HCT116 (cell line): Measurements from ENCODE around the gene TIMM9. TPM values are rescaled to one million over a fixed set of nuclear protein-coding genes. Genes with fewer than 3 reads are reported as not detected.

Experiments
- ATAC-seq: fragments of 200-7000 bp; cut with Tn5 transposase; 2 replicates; pipeline ENCODE4 v1.9.1; 2020; ENCODE audit warnings: mild to moderate bottlenecking, moderate library complexity
- BruUV-seq: library from RNA; stranded (reverse); fragments of 400-500 nt; replicated peaks from 2 replicates; lab custom pipeline; 2021; lab: Mats Ljungman, UMichigan
- CTCF ChIA-PET: fragments of 300-600 bp; sonication (Branson Sonifier 250); formaldehyde crosslinking; loops from one replicate; lab custom pipeline; 2021; ENCODE audit warnings: antibody characterized with exemption; lab: Charles Lee
- POLR2A ChIA-PET: fragments of 300-600, 350-600 bp; sonication (Branson Sonifier 250); formaldehyde crosslinking; loops from one replicate; lab custom pipeline; 2021; ENCODE audit warnings: antibody characterized with exemption; lab: Charles Lee
- RAD21 ChIA-PET, 2 experiments: fragments of 300-600 bp; sonication (Branson Sonifier 250); formaldehyde crosslinking; loops; one replicate each; lab custom pipeline; 2023; ENCODE audit warnings: low total read pairs in 2 of 2; ENCODE audit not compliant: uncharacterized antibody in 2 of 2, unreplicated experiment in 2 of 2, low non-redundant PET in 1 of 2; lab: Charles Lee
- DNase-seq: peaks from one replicate; pipeline ENCODE4 v3.0.0-alpha.2; 2010; ENCODE audit warnings: low read depth, low spot score
- H2AFZ ChIP-seq: fragments of 200-600 bp; shearing (Covaris generic), sonication (generic); 2 replicates; pipeline ENCODE4 v1.6.1; 2017; ENCODE audit warnings: low read depth, mixed run types, mixed read lengths, antibody characterized with exemption, low read length; ENCODE audit not compliant: poor library complexity, severe bottlenecking
- H3K27ac ChIP-seq: 2 replicates; pipeline ENCODE4 v1.5.1; 2012; ENCODE audit warnings: low read depth, low read length
- H3K27me3 ChIP-seq: fragments of 200-600 bp; sonication (generic); 2 replicates; pipeline ENCODE4 v1.6.1; 2016; ENCODE audit warnings: mixed run types, low read length, mixed read lengths; ENCODE audit not compliant: insufficient read depth
- H3K36me3 ChIP-seq, 2 experiments: fragments of 200-500 bp in 1 of 2; fragments of 200-600 bp in 1 of 2; sonication (Bioruptor generic) in 1 of 2; sonication (generic) in 1 of 2; 2 replicates each; pipeline versions ENCODE4 v1.5.1 to v1.6.1; 2014 to 2016; ENCODE audit warnings: low read length in 2 of 2, inconsistent platforms in 1 of 2, mixed read lengths in 1 of 2, mixed run types in 1 of 2; ENCODE audit not compliant: insufficient read depth in 2 of 2, control insufficient read depth in 1 of 2
- H3K4me1 ChIP-seq, 2 experiments: fragments of 200-600 bp in 1 of 2; sonication (generic) in 1 of 2; 2 replicates each; pipeline versions ENCODE4 v1.5.1 to v1.6.1; 2012 to 2017; ENCODE audit warnings: low read length in 2 of 2, inconsistent platforms in 1 of 2, mild to moderate bottlenecking in 1 of 2, mixed read lengths in 1 of 2, mixed run types in 1 of 2, moderate library complexity in 1 of 2; ENCODE audit not compliant: insufficient read depth in 2 of 2, control insufficient read depth in 1 of 2
- H3K4me2 ChIP-seq: fragments of 200-600 bp; sonication (generic); 2 replicates; pipeline ENCODE4 v1.6.1; 2017; ENCODE audit warnings: mixed run types, low read length, mixed read lengths
- H3K4me3 ChIP-seq, 2 experiments: fragments of 200-600 bp in 1 of 2; sonication (generic) in 1 of 2; replicated peaks in 1 of 2; 2 replicates each; pipeline ENCODE4 v1.5.1; 2011 to 2016; ENCODE audit warnings: low read length in 2 of 2, control low read depth in 1 of 2, low read depth in 1 of 2, mild to moderate bottlenecking in 1 of 2, mixed read lengths in 1 of 2, mixed run types in 1 of 2
- H3K79me2 ChIP-seq: fragments of 200-600 bp; sonication (generic); 2 replicates; pipeline ENCODE4 v1.6.1; 2017; ENCODE audit warnings: mild to moderate bottlenecking, mixed run types, low read length, moderate library complexity, mixed read lengths; ENCODE audit not compliant: insufficient read depth
- H3K9ac ChIP-seq: fragments of 200-600 bp; sonication (generic); 2 replicates; pipeline ENCODE4 v1.6.1; 2016; ENCODE audit warnings: low read length, mixed read lengths
- H3K9me2 ChIP-seq: fragments of 200-600 bp; sonication (generic), shearing (Covaris generic); 2 replicates; pipeline ENCODE4 v1.6.1; 2017; ENCODE audit warnings: mixed run types, mild to moderate bottlenecking, moderate library complexity; ENCODE audit not compliant: insufficient read depth
- H3K9me3 ChIP-seq, 2 experiments: fragments of 200-500 bp in 1 of 2; fragments of 200-600 bp in 1 of 2; sonication (Bioruptor generic) in 1 of 2; sonication (generic) in 1 of 2; 2 replicates each; pipeline ENCODE4 v1.6.1; 2014 to 2017; ENCODE audit warnings: low read length in 2 of 2, mixed read lengths in 2 of 2, inconsistent platforms in 1 of 2, low read depth in 1 of 2, mild to moderate bottlenecking in 1 of 2, mixed run types in 1 of 2, moderate library complexity in 1 of 2; ENCODE audit not compliant: control insufficient read depth in 1 of 2, insufficient read depth in 1 of 2
- H4K20me1 ChIP-seq: fragments of 200-600 bp; sonication (generic), shearing (Covaris generic); 2 replicates; pipeline ENCODE4 v1.6.1; 2017; ENCODE audit warnings: mixed run types, mild to moderate bottlenecking, moderate library complexity; ENCODE audit not compliant: insufficient read depth
- CTCF ChIP-seq, 3 experiments: fragments of 200-600 bp in 1 of 3; sonication (generic) in 1 of 3; IDR thresholded peaks in 2 of 3; conservative IDR thresholded peaks in 1 of 3; 2 replicates each; pipeline ENCODE4 v1.5.1; 2012 to 2017; ENCODE audit warnings: low read depth in 2 of 3, low read length in 2 of 3, antibody characterized with exemption in 1 of 3, borderline replicate concordance in 1 of 3, control low read depth in 1 of 3, mild to moderate bottlenecking in 1 of 3, mixed read lengths in 1 of 3, mixed run types in 1 of 3, moderate library complexity in 1 of 3; ENCODE audit not compliant: insufficient read depth in 1 of 3
- EGR1 ChIP-seq: IDR thresholded peaks from 2 replicates; pipeline ENCODE4 v1.6.1; 2012; ENCODE audit warnings: low read depth
- EZH2phosphoT487 ChIP-seq: fragments of 200-600 bp; IDR thresholded peaks from 2 replicates; pipeline ENCODE4 v1.6.1; 2018; ENCODE audit warnings: antibody characterized with exemption, borderline replicate concordance
- POLR2A ChIP-seq: IDR thresholded peaks from 2 replicates; pipeline ENCODE4 v1.7.0; 2011; ENCODE audit warnings: borderline replicate concordance; ENCODE audit not compliant: insufficient read depth, insufficient read length; ENCODE audit errors: extremely low read depth
- SIN3A ChIP-seq: IDR thresholded peaks from 2 replicates; pipeline ENCODE4 v1.6.1; 2012; ENCODE audit warnings: low read depth
- SP1 ChIP-seq: IDR thresholded peaks from 2 replicates; pipeline ENCODE4 v1.6.1; 2012; ENCODE audit warnings: low read depth
- SRF ChIP-seq: IDR thresholded peaks from 2 replicates; pipeline ENCODE4 v1.6.1; 2012; ENCODE audit warnings: low read depth
- intact Hi-C: fragments of 100-400 bp; cut with micrococcal nuclease; formaldehyde crosslinking; loops from 2 replicates; pipeline ENCODE4 v1.10.0; 2022
- total RNA-seq: library from RNA; stranded (reverse); gene quantifications from one replicate; pipeline ENCODE4 v1.2.1, GENCODE V29; 2021; ENCODE audit not compliant: unreplicated experiment
- TF ChIP-seq, protein P1 (sequence below): IDR thresholded peaks from 2 replicates; pipeline ENCODE4 v1.6.1; 2011; ENCODE audit warnings: mild to moderate bottlenecking, low read length, moderate library complexity; ENCODE audit not compliant: insufficient replicate concordance; ENCODE audit errors: extremely low read depth
- TF ChIP-seq, protein P2 (sequence below): IDR thresholded peaks from 2 replicates; pipeline ENCODE4 v1.6.1; 2012; ENCODE audit warnings: low read depth

The TIMM9 gene
- total RNA-seq, 1 experiment from 2014 or later, result 40.7 TPM

GRCh38 chr14:58401587-58401986, 25.7 kb downstream of the TIMM9 start:
- Histone ChIP-seq H3K9me2 (no peaks in the 10 kb centered on the region), H3K4me2 (no peak overlapping the region), H3K36me3 (no peaks in the 10 kb centered on the region), H2AFZ (no peak overlapping the region), H3K9ac (no peak overlapping the region), H3K9me3 (no peaks in the 10 kb centered on the region), H4K20me1 (no peaks in the 10 kb centered on the region), H3K4me3 (no peak overlapping the region), H3K27me3 (no peaks in the 10 kb centered on the region), H3K4me1 (no peaks in the 10 kb centered on the region), H3K79me2 (0 out of 2 replicates have a peak, but pooled peaks cover 2% of the 10 kb centered on the region), H3K27ac (no peak overlapping the region)
- ChIA-PET CTCF (no interaction called here), POLR2A (no interaction called here), RAD21 (no interaction called here)
- TF ChIP-seq CTCF (IDR thresholded peaks at IDR 0.05 in 2 of 3, conservative IDR thresholded peaks at IDR 0.05 in 1 of 3; ENCODE audit: borderline replicate concordance in 1 of 3, insufficient read depth in 1 of 3, low read depth in 2 of 3, low read length in 2 of 3), result peak in 2 of 3 experiments; percentile 19 to 33; a peak in 3 of 6 replicates
- TF ChIP-seq, protein P1, sequence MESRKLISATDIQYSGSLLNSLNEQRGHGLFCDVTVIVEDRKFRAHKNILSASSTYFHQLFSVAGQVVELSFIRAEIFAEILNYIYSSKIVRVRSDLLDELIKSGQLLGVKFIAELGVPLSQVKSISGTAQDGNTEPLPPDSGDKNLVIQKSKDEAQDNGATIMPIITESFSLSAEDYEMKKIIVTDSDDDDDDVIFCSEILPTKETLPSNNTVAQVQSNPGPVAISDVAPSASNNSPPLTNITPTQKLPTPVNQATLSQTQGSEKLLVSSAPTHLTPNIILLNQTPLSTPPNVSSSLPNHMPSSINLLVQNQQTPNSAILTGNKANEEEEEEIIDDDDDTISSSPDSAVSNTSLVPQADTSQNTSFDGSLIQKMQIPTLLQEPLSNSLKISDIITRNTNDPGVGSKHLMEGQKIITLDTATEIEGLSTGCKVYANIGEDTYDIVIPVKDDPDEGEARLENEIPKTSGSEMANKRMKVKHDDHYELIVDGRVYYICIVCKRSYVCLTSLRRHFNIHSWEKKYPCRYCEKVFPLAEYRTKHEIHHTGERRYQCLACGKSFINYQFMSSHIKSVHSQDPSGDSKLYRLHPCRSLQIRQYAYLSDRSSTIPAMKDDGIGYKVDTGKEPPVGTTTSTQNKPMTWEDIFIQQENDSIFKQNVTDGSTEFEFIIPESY, result no peak
- ATAC-seq (peak; percentile 79), DNase-seq (no peak)
- BruUV-seq, result no TSS peak
- intact Hi-C loops, result loop anchor here (2.0 kb wide), 1 partner anchor 293 kb away; no protein-coding TSS in a partner anchor

- no peaks in the 10 kb centered on the region for H3K36me3 ChIP-seq
- no peaks in the 10 kb centered on the region for H3K27me3 ChIP-seq
- no peak overlapping the region for H3K4me3 ChIP-seq
- no peaks in the 10 kb centered on the region for H3K9me3 ChIP-seq
- no peaks in the 10 kb centered on the region for H3K9me2 ChIP-seq
- no TSS peak for BruUV-seq
- no peak for DNase-seq
- ChIA-PET CTCF (no interaction called here), RAD21 (no interaction called here), POLR2A (no interaction called here)
- no peak for ATAC-seq
- peaks cover 0 to 15% of the 10 kb centered on the region in 2 experiments; a peak in 3 of 4 replicates for H3K4me1 ChIP-seq
- no peaks in the 10 kb centered on the region for H4K20me1 ChIP-seq
- H3K9ac ChIP-seq, result no peak overlapping the region
- intact Hi-C loops, result no loop called here
- no peaks in the 10 kb centered on the region for H3K79me2 ChIP-seq
- no peak overlapping the region for H2AFZ ChIP-seq
- no peak overlapping the region for H3K4me2 ChIP-seq
- no peak overlapping the region for H3K27ac ChIP-seq
- no peak for TF ChIP-seq SIN3A
- TF ChIP-seq, protein P2, sequence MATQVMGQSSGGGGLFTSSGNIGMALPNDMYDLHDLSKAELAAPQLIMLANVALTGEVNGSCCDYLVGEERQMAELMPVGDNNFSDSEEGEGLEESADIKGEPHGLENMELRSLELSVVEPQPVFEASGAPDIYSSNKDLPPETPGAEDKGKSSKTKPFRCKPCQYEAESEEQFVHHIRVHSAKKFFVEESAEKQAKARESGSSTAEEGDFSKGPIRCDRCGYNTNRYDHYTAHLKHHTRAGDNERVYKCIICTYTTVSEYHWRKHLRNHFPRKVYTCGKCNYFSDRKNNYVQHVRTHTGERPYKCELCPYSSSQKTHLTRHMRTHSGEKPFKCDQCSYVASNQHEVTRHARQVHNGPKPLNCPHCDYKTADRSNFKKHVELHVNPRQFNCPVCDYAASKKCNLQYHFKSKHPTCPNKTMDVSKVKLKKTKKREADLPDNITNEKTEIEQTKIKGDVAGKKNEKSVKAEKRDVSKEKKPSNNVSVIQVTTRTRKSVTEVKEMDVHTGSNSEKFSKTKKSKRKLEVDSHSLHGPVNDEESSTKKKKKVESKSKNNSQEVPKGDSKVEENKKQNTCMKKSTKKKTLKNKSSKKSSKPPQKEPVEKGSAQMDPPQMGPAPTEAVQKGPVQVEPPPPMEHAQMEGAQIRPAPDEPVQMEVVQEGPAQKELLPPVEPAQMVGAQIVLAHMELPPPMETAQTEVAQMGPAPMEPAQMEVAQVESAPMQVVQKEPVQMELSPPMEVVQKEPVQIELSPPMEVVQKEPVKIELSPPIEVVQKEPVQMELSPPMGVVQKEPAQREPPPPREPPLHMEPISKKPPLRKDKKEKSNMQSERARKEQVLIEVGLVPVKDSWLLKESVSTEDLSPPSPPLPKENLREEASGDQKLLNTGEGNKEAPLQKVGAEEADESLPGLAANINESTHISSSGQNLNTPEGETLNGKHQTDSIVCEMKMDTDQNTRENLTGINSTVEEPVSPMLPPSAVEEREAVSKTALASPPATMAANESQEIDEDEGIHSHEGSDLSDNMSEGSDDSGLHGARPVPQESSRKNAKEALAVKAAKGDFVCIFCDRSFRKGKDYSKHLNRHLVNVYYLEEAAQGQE, result no peak
- TF ChIP-seq POLR2A, result no peak
- no peak for TF ChIP-seq SRF
- TF ChIP-seq SP1, result no peak
- no peak for TF ChIP-seq EZH2phosphoT487
- no peak for TF ChIP-seq EGR1
Observed at GRCh38 chr14:58398895-58399294, 28.4 kb downstream of the TIMM9 start.
